Measurements from ENCODE around the gene MEX3D.
"Not testable (repeated sequence)": the region's sequence is repeated elsewhere in the genome, so short reads cannot be mapped to it uniquely, and the experiment has no call there.

Gene MEX3D

DNA sequence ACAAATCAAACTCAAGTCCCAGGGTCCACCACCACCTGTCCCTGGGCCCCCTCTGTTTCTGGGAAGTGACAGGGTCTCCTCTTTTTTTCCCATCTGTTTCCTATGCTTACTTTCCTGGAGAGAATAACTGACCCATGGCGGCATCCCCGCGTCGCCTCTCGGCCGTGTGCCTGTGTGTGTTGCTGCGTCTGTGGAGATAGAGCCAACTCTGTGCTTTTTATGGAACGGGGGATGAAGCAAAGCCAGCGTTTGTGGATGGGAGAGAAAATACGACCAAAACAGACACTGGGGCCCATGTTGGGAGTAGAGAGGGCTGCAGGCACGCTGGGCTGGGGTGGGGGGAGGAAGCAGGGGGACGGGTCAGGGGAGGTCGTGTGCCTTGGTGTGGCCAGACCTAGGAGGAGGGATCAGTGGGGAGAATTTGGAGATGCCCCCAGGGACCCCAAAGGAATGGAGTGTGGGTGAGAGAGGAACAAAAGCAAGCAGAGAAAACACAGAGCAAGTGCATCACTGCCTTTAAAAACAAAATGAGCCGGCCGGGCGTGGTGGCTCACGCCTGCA lies 27.7 kb downstream of the MEX3D start:
- ATAC-seq, result no peak
- TF ChIP-seq, protein P1, sequence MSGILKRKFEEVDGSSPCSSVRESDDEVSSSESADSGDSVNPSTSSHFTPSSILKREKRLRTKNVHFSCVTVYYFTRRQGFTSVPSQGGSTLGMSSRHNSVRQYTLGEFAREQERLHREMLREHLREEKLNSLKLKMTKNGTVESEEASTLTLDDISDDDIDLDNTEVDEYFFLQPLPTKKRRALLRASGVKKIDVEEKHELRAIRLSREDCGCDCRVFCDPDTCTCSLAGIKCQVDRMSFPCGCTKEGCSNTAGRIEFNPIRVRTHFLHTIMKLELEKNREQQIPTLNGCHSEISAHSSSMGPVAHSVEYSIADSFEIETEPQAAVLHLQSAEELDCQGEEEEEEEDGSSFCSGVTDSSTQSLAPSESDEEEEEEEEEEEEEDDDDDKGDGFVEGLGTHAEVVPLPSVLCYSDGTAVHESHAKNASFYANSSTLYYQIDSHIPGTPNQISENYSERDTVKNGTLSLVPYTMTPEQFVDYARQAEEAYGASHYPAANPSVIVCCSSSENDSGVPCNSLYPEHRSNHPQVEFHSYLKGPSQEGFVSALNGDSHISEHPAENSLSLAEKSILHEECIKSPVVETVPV (CRISPR knock-in tag; IDR thresholded peaks at IDR 0.05), result no peak
- TF ChIP-seq, protein P2, sequence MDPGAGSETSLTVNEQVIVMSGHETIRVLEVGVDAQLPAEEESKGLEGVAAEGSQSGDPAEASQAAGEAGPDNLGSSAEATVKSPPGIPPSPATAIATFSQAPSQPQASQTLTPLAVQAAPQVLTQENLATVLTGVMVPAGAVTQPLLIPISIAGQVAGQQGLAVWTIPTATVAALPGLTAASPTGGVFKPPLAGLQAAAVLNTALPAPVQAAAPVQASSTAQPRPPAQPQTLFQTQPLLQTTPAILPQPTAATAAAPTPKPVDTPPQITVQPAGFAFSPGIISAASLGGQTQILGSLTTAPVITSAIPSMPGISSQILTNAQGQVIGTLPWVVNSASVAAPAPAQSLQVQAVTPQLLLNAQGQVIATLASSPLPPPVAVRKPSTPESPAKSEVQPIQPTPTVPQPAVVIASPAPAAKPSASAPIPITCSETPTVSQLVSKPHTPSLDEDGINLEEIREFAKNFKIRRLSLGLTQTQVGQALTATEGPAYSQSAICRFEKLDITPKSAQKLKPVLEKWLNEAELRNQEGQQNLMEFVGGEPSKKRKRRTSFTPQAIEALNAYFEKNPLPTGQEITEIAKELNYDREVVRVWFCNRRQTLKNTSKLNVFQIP (CRISPR knock-in tag; IDR thresholded peaks at IDR 0.05; ENCODE audit: borderline replicate concordance, low read depth), result no peak
- TF ChIP-seq, protein P3, sequence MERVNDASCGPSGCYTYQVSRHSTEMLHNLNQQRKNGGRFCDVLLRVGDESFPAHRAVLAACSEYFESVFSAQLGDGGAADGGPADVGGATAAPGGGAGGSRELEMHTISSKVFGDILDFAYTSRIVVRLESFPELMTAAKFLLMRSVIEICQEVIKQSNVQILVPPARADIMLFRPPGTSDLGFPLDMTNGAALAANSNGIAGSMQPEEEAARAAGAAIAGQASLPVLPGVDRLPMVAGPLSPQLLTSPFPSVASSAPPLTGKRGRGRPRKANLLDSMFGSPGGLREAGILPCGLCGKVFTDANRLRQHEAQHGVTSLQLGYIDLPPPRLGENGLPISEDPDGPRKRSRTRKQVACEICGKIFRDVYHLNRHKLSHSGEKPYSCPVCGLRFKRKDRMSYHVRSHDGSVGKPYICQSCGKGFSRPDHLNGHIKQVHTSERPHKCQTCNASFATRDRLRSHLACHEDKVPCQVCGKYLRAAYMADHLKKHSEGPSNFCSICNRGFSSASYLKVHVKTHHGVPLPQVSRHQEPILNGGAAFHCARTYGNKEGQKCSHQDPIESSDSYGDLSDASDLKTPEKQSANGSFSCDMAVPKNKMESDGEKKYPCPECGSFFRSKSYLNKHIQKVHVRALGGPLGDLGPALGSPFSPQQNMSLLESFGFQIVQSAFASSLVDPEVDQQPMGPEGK (CRISPR knock-in tag; IDR thresholded peaks at IDR 0.05; ENCODE audit: borderline replicate concordance), result no peak
- no peak for TF ChIP-seq TCF4 (CRISPR knock-in tag; IDR thresholded peaks at IDR 0.05; ENCODE audit: borderline replicate concordance)

DNA sequence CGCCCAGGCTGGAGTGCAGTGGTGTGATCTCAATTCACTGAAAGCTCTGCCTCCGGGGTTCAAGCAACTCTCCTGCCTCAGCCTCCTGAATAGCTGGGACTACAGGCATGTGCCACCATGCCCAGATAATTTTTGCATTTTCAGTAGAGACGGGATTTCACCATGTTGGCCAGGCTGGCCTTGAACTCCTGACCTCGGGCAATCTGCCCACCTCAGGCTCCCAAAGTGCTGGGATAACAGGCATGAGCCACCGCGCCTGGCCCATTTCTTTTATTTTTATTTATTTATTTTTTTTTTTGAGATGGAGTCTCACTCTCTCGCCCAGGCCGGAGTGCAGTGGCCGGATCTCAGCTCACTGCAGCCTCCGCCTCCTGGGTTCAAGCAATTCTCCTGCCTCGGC lies 28.4 kb downstream of the MEX3D start:
- ATAC-seq, result not testable (repeated sequence)

DNA sequence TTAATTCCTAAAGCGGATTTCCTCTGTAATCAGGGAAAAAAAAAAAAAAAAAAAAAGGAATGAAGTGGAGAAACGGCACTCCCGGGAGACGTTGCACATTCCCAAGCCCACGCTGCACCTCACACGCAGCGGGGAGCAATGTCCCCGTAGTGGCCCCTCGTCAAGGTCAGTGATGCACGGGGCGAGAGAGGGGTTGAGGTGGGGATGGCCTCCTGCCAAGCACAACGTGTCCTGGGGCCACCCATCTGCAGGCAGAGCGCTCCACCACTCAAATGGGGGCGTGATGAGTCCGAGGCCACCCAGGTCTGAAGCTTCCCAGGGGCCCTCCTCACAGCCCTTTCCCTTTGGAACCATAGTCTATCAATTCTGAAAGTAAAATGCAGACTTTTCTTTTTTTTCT lies 29.1 kb downstream of the MEX3D start:
- TF ChIP-seq PPARA (CRISPR knock-in tag; IDR thresholded peaks at IDR 0.05; ENCODE audit: borderline replicate concordance) (no peak), ZNF565 (CRISPR knock-in tag; conservative IDR thresholded peaks at IDR 0.05; ENCODE audit: low read depth) (no peak), ARNTL (CRISPR knock-in tag; IDR thresholded peaks at IDR 0.05; ENCODE audit: borderline replicate concordance, low read depth) (no peak), RARB (CRISPR knock-in tag; IDR thresholded peaks at IDR 0.05) (no peak), ZNF70 (CRISPR knock-in tag; IDR thresholded peaks at IDR 0.05) (no peak), CSDC2 (CRISPR knock-in tag; IDR thresholded peaks at IDR 0.05) (no peak), ZFP30 (CRISPR knock-in tag; IDR thresholded peaks at IDR 0.05) (no peak), GLIS3 (CRISPR knock-in tag; IDR thresholded peaks at IDR 0.05) (no peak), ZNF8 (CRISPR knock-in tag; IDR thresholded peaks at IDR 0.05) (no peak), TOX (CRISPR knock-in tag; IDR thresholded peaks at IDR 0.05; ENCODE audit: borderline replicate concordance) (no peak), TCF4 (CRISPR knock-in tag; IDR thresholded peaks at IDR 0.05; ENCODE audit: borderline replicate concordance) (no peak), SNAI2 (CRISPR knock-in tag; IDR thresholded peaks at IDR 0.05) (no peak), ISL1 (CRISPR knock-in tag; IDR thresholded peaks at IDR 0.05) (no peak), ZFP3 (CRISPR knock-in tag; IDR thresholded peaks at IDR 0.05) (no peak)
- TF ChIP-seq, protein P1 (CRISPR knock-in tag; IDR thresholded peaks at IDR 0.05), result no peak
- TF ChIP-seq, protein P3 (CRISPR knock-in tag; IDR thresholded peaks at IDR 0.05; ENCODE audit: borderline replicate concordance), result no peak
- TF ChIP-seq, protein P2 (CRISPR knock-in tag; IDR thresholded peaks at IDR 0.05; ENCODE audit: borderline replicate concordance, low read depth), result no peak
- TF ChIP-seq, protein P4, sequence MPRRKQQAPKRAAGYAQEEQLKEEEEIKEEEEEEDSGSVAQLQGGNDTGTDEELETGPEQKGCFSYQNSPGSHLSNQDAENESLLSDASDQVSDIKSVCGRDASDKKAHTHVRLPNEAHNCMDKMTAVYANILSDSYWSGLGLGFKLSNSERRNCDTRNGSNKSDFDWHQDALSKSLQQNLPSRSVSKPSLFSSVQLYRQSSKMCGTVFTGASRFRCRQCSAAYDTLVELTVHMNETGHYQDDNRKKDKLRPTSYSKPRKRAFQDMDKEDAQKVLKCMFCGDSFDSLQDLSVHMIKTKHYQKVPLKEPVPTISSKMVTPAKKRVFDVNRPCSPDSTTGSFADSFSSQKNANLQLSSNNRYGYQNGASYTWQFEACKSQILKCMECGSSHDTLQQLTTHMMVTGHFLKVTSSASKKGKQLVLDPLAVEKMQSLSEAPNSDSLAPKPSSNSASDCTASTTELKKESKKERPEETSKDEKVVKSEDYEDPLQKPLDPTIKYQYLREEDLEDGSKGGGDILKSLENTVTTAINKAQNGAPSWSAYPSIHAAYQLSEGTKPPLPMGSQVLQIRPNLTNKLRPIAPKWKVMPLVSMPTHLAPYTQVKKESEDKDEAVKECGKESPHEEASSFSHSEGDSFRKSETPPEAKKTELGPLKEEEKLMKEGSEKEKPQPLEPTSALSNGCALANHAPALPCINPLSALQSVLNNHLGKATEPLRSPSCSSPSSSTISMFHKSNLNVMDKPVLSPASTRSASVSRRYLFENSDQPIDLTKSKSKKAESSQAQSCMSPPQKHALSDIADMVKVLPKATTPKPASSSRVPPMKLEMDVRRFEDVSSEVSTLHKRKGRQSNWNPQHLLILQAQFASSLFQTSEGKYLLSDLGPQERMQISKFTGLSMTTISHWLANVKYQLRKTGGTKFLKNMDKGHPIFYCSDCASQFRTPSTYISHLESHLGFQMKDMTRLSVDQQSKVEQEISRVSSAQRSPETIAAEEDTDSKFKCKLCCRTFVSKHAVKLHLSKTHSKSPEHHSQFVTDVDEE (CRISPR knock-in tag; IDR thresholded peaks at IDR 0.05), result no peak
- TF ChIP-seq, protein P5, sequence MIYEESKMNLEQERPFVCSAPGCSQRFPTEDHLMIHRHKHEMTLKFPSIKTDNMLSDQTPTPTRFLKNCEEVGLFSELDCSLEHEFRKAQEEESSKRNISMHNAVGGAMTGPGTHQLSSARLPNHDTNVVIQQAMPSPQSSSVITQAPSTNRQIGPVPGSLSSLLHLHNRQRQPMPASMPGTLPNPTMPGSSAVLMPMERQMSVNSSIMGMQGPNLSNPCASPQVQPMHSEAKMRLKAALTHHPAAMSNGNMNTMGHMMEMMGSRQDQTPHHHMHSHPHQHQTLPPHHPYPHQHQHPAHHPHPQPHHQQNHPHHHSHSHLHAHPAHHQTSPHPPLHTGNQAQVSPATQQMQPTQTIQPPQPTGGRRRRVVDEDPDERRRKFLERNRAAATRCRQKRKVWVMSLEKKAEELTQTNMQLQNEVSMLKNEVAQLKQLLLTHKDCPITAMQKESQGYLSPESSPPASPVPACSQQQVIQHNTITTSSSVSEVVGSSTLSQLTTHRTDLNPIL (CRISPR knock-in tag; IDR thresholded peaks at IDR 0.05; ENCODE audit: low read depth), result no peak
- peak; percentile 14; the same call in 1 of the 3 replicates for ATAC-seq

DNA sequence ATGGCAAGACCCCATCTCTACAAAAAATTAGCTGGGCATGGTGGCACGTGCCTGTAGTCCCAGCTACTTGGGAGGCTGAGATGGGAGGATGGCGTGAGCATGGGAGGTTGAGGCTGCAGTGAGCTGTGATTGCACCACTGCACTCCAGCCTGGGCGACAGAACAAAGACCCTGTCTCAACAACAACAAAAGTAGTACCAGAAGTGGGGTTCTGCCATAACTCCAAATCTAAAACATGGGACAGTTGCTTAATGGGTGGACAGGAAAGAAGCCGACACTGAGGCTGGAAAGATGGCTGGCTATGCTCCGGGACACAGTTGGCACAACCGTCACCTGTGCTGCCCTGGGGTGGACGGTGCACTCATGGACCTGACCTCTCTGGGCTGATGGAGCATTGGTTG lies 32.4 kb downstream of the MEX3D start:
- not testable (repeated sequence) for ATAC-seq
